NCI-H1092 treated with DMSO at 0.1 percent for 48 hours (cell line): ENCODE data around the gene CFC1B.
"Not testable (repeated sequence)": the region's sequence is repeated elsewhere in the genome, so short reads cannot be mapped to it uniquely, and the experiment has no call there.

Experiments
- DNase-seq: peaks from one replicate; lab custom pipeline; 2025; lab: John Stamatoyannopoulos, UW

Gene CFC1B

GRCh38 chr2:130566165-130566564 is 45.1 kb downstream of the CFC1B start:
- DNase-seq, result not testable (repeated sequence)

GRCh38 chr2:130571929-130572328 is 50.9 kb downstream of the CFC1B start:
- not testable (repeated sequence) for DNase-seq

- not testable (repeated sequence) for DNase-seq
These were observed 53.2 kb downstream of the CFC1B start for GRCh38 chr2:130574230-130574629.

GRCh38 chr2:130576209-130576784 is 55.3 kb downstream of the CFC1B start:
- DNase-seq, result not testable (repeated sequence)

- not testable (repeated sequence) for DNase-seq
These were observed 56.5 kb downstream of the CFC1B start for GRCh38 chr2:130577559-130577958.
